Endothelial cell of umbilical vein (primary cell): ENCODE data around the gene FAM107A. TPM values are rescaled to one million over a fixed set of nuclear protein-coding genes. Genes with fewer than 3 reads are reported as not detected.

ENCODE experiments used
- BruUV-seq: library from RNA; stranded (reverse); fragments of 400-500 nt; replicated peaks from 2 replicates; lab custom pipeline; 2021; lab: Mats Ljungman, UMichigan
- CTCF ChIA-PET: fragments of 300-600, 350-600 bp; sonication (Branson Sonifier 250); formaldehyde crosslinking; loops from one replicate; lab custom pipeline; 2021; ENCODE audit warnings: antibody characterized with exemption, inconsistent platforms; lab: Charles Lee
- POLR2A ChIA-PET: fragments of 300-600, 350-600 bp; sonication (Branson Sonifier 250); formaldehyde crosslinking; loops from one replicate; lab custom pipeline; 2021; ENCODE audit warnings: antibody characterized with exemption, inconsistent platforms; lab: Charles Lee
- DNase-seq: peaks from one replicate; pipeline ENCODE4 v3.0.0-alpha.2; 2011; ENCODE audit warnings: low read depth, low spot score
- FAIRE-seq: peaks from 2 replicates; lab custom pipeline; 2011; peaks lifted over from hg19 to GRCh38; lab: Jason Lieb, UNC
- H2AFZ ChIP-seq: 2 replicates; pipeline ENCODE4 v1.6.0; 2012; ENCODE audit warnings: low read depth, low read length, control low read depth, inconsistent platforms
- H3K27ac ChIP-seq: 2 replicates; pipeline ENCODE4 v1.5.1; 2011; ENCODE audit warnings: low read depth, mild to moderate bottlenecking, control low read depth, low read length, moderate library complexity; ENCODE audit not compliant: insufficient read depth
- H3K27me3 ChIP-seq, 2 experiments: 2 replicates each; pipeline versions ENCODE4 v1.6.0 to v1.6.1; 2011; ENCODE audit warnings: low read length in 2 of 2, mixed read lengths in 1 of 2; ENCODE audit not compliant: control insufficient read depth in 2 of 2, insufficient read depth in 2 of 2
- H3K36me3 ChIP-seq, 2 experiments: 2 replicates in 1 of 2; 3 replicates in 1 of 2; pipeline ENCODE4 v1.5.1; 2011; ENCODE audit warnings: low read length in 2 of 2, mild to moderate bottlenecking in 1 of 2, moderate library complexity in 1 of 2; ENCODE audit not compliant: control insufficient read depth in 2 of 2, insufficient read depth in 2 of 2; ENCODE audit errors: extremely low read depth in 1 of 2
- H3K4me1 ChIP-seq: 3 replicates; pipeline ENCODE4 v1.5.1; 2011; ENCODE audit warnings: mild to moderate bottlenecking, low read length; ENCODE audit not compliant: control insufficient read depth, insufficient read depth; ENCODE audit errors: extremely low read depth
- H3K4me2 ChIP-seq: 2 replicates; pipeline ENCODE4 v1.6.1; 2011; ENCODE audit warnings: low read length, control low read depth, mixed read lengths; ENCODE audit not compliant: insufficient read depth
- H3K4me3 ChIP-seq, 3 experiments: fragments of 200-600 bp in 1 of 3; sonication (generic), shearing (Covaris generic) in 1 of 3; replicated peaks in 1 of 3; 2 replicates each; pipeline ENCODE4 v1.5.1; 2011 to 2016; ENCODE audit warnings: control low read depth in 3 of 3, low read length in 3 of 3, mild to moderate bottlenecking in 2 of 3, inconsistent platforms in 1 of 3, low read depth in 1 of 3, moderate library complexity in 1 of 3; ENCODE audit not compliant: insufficient read depth in 1 of 3
- H3K79me2 ChIP-seq: 2 replicates; pipeline ENCODE4 v1.6.0; 2012; ENCODE audit warnings: low read length, inconsistent platforms; ENCODE audit not compliant: control insufficient read depth, insufficient read depth
- H3K9ac ChIP-seq: replicated peaks from 2 replicates; pipeline ENCODE3; 2011; ENCODE audit warnings: low read length, control low read depth; ENCODE audit not compliant: insufficient read depth; ENCODE audit errors: extremely low read depth
- H3K9me1 ChIP-seq: replicated peaks from 3 replicates; pipeline ENCODE4 v1.6.0; 2011; ENCODE audit warnings: mild to moderate bottlenecking, low read length; ENCODE audit not compliant: control insufficient read depth, insufficient read depth; ENCODE audit errors: extremely low read depth
- H3K9me3 ChIP-seq: replicated peaks from 2 replicates; pipeline ENCODE4 v1.5.1; 2012; ENCODE audit warnings: low read length, inconsistent platforms; ENCODE audit not compliant: control insufficient read depth, insufficient read depth
- H4K20me1 ChIP-seq: replicated peaks from 2 replicates; pipeline ENCODE3; 2011; ENCODE audit warnings: mild to moderate bottlenecking, low read length; ENCODE audit not compliant: control insufficient read depth, insufficient read depth; ENCODE audit errors: extremely low read depth
- EZH2 ChIP-seq: IDR thresholded peaks from 2 replicates; pipeline ENCODE4 v1.6.1; 2012; ENCODE audit warnings: borderline replicate concordance, low read depth, mild to moderate bottlenecking, moderate library complexity, low read length, inconsistent platforms; ENCODE audit not compliant: severe bottlenecking
- FOS ChIP-seq: IDR thresholded peaks from 2 replicates; pipeline ENCODE4 v1.6.1; 2011; ENCODE audit warnings: mild to moderate bottlenecking, low read length, moderate library complexity, borderline replicate concordance; ENCODE audit not compliant: insufficient read depth
- GATA2 ChIP-seq: IDR thresholded peaks from 2 replicates; pipeline ENCODE4 v1.7.0; 2011; ENCODE audit warnings: low read depth, mild to moderate bottlenecking, moderate library complexity, mixed read lengths, low read length; ENCODE audit not compliant: insufficient read length, insufficient read depth
- JUN ChIP-seq: IDR thresholded peaks from 2 replicates; pipeline ENCODE4 v1.6.1; 2011; ENCODE audit warnings: borderline replicate concordance, low read depth; ENCODE audit not compliant: insufficient read length, insufficient read depth
- MYC ChIP-seq: IDR thresholded peaks from one replicate; pipeline ENCODE4 v1.6.1; 2011; ENCODE audit warnings: mild to moderate bottlenecking, low read depth, low read length
- POLR2A ChIP-seq: IDR thresholded peaks from 2 replicates; pipeline ENCODE4 v1.6.1; 2012; ENCODE audit warnings: low read depth, mild to moderate bottlenecking, control low read depth, low read length
- POLR2AphosphoS5 ChIP-seq: IDR thresholded peaks from 2 replicates; pipeline ENCODE4 v1.6.1; 2012; ENCODE audit warnings: low read depth, mild to moderate bottlenecking, control low read depth, low read length, moderate library complexity; ENCODE audit not compliant: insufficient read depth
- dilution Hi-C: fragments of 300-500 bp; cut with MboI; formaldehyde crosslinking; loops from one replicate; pipeline ENCODE4 v1.15.0; 2019; ENCODE audit warnings: low sequenced_read_pairs; ENCODE audit not compliant: extremely low pct_ligation_motif_present
- intact Hi-C: fragments of 100-400 bp; cut with micrococcal nuclease; formaldehyde crosslinking; loops from one replicate; pipeline ENCODE4 v1.10.0; 2022
- polyA plus RNA-seq, 4 experiments: library from polyadenylated mRNA; depleted of rRNA in 3 of 4; stranded (reverse) in 3 of 4; unstranded in 1 of 4; fragments of >200 nt; gene quantifications; 2 replicates each; pipeline versions ENCODE4 v1.2.1 to v1.2.3, GENCODE V29; 2011 to 2012; ENCODE audit warnings: missing spikeins in 1 of 4
- total RNA-seq: library from RNA; stranded (reverse); gene quantifications from 2 replicates; pipeline ENCODE4 v1.2.3, GENCODE V29; 2021
- TF ChIP-seq, protein P1 (sequence below): IDR thresholded peaks from 2 replicates; pipeline ENCODE4 v1.6.1; 2011; ENCODE audit not compliant: insufficient read depth, insufficient read length
- TF ChIP-seq, protein P2 (sequence below), 2 donors: IDR thresholded peaks; 1 replicate in 1 of 2; 2 replicates in 1 of 2; pipeline ENCODE4 v1.5.1; 2011; ENCODE audit warnings: low read length in 2 of 2, mild to moderate bottlenecking in 2 of 2, moderate library complexity in 2 of 2, control low read depth in 1 of 2, inconsistent platforms in 1 of 2, low read depth in 1 of 2; ENCODE audit not compliant: insufficient read depth in 1 of 2; ENCODE audit errors: extremely low read depth in 1 of 2

Gene FAM107A
- total and polyA plus RNA-seq, 2 donors (not counting 3 experiments of a cell fraction or from before 2014, with no cell fraction given): 5.7 to 10.7 TPM

DNA sequence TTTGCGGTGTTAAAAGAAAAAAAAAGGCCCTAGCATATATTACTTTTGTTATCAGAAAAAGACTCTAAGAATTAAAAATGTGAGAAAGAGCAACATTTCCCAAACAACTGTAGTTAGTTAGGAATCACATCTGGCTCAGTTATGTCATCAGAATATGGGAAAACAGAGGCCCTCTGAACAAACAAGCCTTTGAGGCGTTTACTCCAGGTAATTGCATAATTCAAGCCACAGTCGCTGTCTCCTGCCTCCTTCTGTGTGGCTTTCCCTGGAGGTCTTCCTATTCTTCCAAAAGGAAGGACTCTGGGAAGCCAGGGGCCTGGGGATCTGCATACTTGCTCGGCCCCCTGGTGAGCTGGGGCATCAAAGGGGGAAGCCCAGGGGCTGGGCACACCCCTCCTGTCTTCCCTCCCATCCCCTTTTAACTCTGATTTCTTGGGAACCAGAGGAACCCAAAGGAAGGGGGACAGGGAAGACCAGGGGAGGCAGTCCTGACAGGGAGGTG, 3.7 kb upstream of the FAM107A start:
- no peak for DNase-seq
- Histone ChIP-seq H3K9ac (no peak overlapping the region), H3K27ac (no peak overlapping the region), H3K9me1 (no peaks in the 10 kb centered on the region), H3K27me3 (peaks cover under 1 to 5% of the 10 kb centered on the region in 2 experiments), H3K4me3 (no peak overlapping the region), H3K4me2 (no peak overlapping the region), H3K79me2 (no peaks in the 10 kb centered on the region), H2AFZ (no peak overlapping the region), H3K36me3 (no peaks in the 10 kb centered on the region), H4K20me1 (no peaks in the 10 kb centered on the region), H3K4me1 (peaks cover 25% of the 10 kb centered on the region), H3K9me3 (no peaks in the 10 kb centered on the region)
- ChIA-PET POLR2A (no interaction called here), CTCF (no interaction called here)
- BruUV-seq: no TSS peak
- no peak for FAIRE-seq
- intact Hi-C loops (no loop called here), dilution Hi-C loops (no loop called here)
- TF ChIP-seq GATA2 (no peak), EZH2 (no peak), POLR2AphosphoS5 (no peak), JUN (no peak), POLR2A (no peak), MYC (no peak), FOS (no peak)
- TF ChIP-seq, protein P1, sequence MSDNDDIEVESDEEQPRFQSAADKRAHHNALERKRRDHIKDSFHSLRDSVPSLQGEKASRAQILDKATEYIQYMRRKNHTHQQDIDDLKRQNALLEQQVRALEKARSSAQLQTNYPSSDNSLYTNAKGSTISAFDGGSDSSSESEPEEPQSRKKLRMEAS: no peak
- TF ChIP-seq, protein P2, sequence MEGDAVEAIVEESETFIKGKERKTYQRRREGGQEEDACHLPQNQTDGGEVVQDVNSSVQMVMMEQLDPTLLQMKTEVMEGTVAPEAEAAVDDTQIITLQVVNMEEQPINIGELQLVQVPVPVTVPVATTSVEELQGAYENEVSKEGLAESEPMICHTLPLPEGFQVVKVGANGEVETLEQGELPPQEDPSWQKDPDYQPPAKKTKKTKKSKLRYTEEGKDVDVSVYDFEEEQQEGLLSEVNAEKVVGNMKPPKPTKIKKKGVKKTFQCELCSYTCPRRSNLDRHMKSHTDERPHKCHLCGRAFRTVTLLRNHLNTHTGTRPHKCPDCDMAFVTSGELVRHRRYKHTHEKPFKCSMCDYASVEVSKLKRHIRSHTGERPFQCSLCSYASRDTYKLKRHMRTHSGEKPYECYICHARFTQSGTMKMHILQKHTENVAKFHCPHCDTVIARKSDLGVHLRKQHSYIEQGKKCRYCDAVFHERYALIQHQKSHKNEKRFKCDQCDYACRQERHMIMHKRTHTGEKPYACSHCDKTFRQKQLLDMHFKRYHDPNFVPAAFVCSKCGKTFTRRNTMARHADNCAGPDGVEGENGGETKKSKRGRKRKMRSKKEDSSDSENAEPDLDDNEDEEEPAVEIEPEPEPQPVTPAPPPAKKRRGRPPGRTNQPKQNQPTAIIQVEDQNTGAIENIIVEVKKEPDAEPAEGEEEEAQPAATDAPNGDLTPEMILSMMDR (IDR thresholded peaks at IDR 0.05; ENCODE audit: extremely low read depth in 1 of 2, insufficient read depth in 1 of 2, low read depth in 1 of 2, low read length in 2 of 2): no peak
